Astrocyte of the cerebellum (primary cell): ENCODE data around the gene SELL.

Experiments used
- DNase-seq: peaks from one replicate; pipeline ENCODE4 v3.0.0-alpha.2; 2011; ENCODE audit warnings: low read depth
- H3K4me3 ChIP-seq: 2 replicates; pipeline ENCODE4 v1.5.1; 2011; ENCODE audit warnings: mild to moderate bottlenecking, low read depth, low read length, moderate library complexity
- CTCF ChIP-seq: IDR thresholded peaks from 2 replicates; pipeline ENCODE4 v1.5.1; 2012; ENCODE audit warnings: low read length, low read depth, moderate library complexity, mild to moderate bottlenecking; ENCODE audit errors: missing control alignments
- in situ Hi-C: cut with HindIII; loops from 2 replicates; pipeline ENCODE4 v1.10.0; 2017; ENCODE audit warnings: low sequenced_read_pairs

Gene SELL

DNA sequence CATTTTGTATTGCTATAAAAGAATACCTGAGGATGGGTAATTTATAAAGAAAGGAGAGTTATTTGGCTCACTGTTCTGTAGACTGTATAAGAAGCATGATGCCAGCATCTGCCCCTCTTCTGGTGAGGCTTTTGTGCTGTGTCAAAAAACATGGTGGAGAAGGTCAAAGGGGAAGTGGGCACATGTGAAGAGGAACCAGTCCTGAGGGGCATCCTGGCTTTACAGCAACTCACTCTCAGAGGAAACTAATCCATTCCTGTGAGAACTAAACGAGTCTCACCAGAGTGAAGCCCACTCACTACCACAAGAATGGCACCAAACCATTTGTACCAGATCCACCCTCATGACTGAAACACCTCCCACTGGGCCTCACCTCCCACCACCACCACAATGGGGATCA, 62.7 kb downstream of the SELL start:
- TF ChIP-seq CTCF, result no peak
- no peak for DNase-seq
- H3K4me3 ChIP-seq, result no peak overlapping the region
- in situ Hi-C loops, result no loop called here

DNA sequence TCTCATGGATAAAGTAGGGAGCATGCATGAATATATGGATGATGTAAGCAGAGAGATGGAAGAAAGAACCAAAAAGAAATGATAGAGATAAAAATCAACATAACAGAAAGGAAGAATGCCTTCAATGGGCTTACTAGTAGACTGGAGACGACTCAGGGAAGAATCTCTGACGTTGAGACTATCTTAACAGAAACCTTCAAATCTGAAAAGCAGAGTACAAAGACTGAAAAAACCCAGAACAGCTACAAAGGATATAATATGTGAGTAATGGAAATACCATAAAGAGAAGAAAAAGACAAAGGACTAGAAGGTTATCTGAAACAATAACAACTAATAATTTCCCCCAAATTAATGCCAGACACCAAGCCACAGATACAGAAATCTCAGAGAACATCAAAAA, 63.2 kb downstream of the SELL start:
- no peak for TF ChIP-seq CTCF
- H3K4me3 ChIP-seq, result no peak overlapping the region
- in situ Hi-C loops, result no loop called here
- no peak for DNase-seq

DNA sequence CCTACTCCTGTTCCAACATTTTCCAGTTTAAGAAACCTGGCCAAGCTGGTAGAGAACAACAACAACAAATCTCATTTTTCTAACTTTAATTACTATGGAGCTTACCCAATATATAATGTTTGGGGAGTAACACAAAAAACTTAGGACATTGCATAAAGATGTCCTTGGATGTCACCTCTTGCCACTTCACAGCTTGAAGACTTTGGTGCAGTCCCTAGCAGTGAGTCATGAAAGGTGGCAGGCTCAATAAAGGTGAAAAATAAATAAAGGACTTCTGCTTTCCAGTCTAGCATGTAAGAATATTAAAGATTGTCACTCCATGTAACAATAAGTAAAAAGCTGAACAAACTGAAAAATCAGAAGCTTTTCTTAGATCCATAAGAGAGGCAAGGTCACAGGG, 63.9 kb downstream of the SELL start:
- no peak overlapping the region for H3K4me3 ChIP-seq
- DNase-seq, result no peak
- no peak for TF ChIP-seq CTCF
- in situ Hi-C loops, result no loop called here

DNA sequence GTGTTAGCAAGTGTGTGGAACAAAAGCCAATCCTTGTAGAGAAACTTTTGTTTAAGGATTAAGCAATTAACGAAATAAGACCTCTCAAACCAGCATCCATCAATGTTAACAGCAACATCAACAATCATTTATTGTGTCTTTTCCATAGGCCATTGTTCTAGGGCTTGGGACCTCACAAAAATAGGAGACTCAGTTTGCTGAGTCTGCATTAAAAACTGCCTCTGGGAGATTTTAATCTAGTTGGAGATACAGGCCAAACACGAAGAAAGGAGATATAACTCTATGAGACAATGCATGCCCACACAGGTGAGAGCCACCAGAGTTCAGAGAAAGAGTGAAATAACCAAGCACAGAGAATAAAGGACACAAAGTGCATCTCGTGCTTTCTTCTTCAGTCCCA, 67.1 kb downstream of the SELL start:
- H3K4me3 ChIP-seq, result no peak overlapping the region
- in situ Hi-C loops, result no loop called here
- DNase-seq, result no peak
- TF ChIP-seq CTCF, result no peak
